Psoas muscle (tissue), 8 donors: ENCODE results near the gene ARHGAP15. TPM values are rescaled to one million over a fixed set of nuclear protein-coding genes. Genes with fewer than 3 reads are reported as not detected.

Experiments used
- ATAC-seq, 4 donors: fragments of 200-7000 bp; cut with Tn5 transposase; one replicate each; pipeline ENCODE4 v1.9.1; 2020; ENCODE audit warnings: moderate library complexity in 3 of 4, mild to moderate bottlenecking in 2 of 4
- DNase-seq, 2 donors: peaks; one replicate each; pipeline ENCODE4 v3.0.0-alpha.2; 2020
- H3K27ac ChIP-seq: fragments of 200-600 bp; one replicate; pipeline ENCODE4 v1.8.0; 2022
- H3K27me3 ChIP-seq, 3 donors: fragments of 200-600 bp in 1 of 3; one replicate each; pipeline versions ENCODE4 v1.6.1 to v1.8.0; 2013 to 2022; ENCODE audit warnings: low read length in 2 of 3, mild to moderate bottlenecking in 2 of 3, moderate library complexity in 1 of 3; ENCODE audit not compliant: insufficient read depth in 3 of 3
- H3K36me3 ChIP-seq, 2 donors: fragments of 200-600 bp in 1 of 2; one replicate each; pipeline versions ENCODE4 v1.6.1 to v1.8.0; 2013 to 2022; ENCODE audit warnings: low read depth in 1 of 2, mild to moderate bottlenecking in 1 of 2, moderate library complexity in 1 of 2; ENCODE audit not compliant: insufficient read depth in 1 of 2
- H3K4me1 ChIP-seq: fragments of 200-600 bp; one replicate; pipeline ENCODE4 v1.8.0; 2022
- H3K4me3 ChIP-seq: fragments of 200-600 bp; one replicate; pipeline ENCODE4 v1.8.0; 2022; ENCODE audit warnings: mild to moderate bottlenecking
- H3K9me3 ChIP-seq: fragments of 200-600 bp; one replicate; pipeline ENCODE4 v1.8.0; 2022
- CTCF ChIP-seq: fragments of 200-600 bp; IDR thresholded peaks from one replicate; pipeline ENCODE4 v1.8.0; 2022; ENCODE audit warnings: antibody characterized with exemption
- WGBS, 3 donors: extraction: QIAGEN DNeasy Blood & Tissue Kit; methylation state at CpG; one replicate each; pipeline versions ENCODE4 v1.1.6 to v1.1.7; 2013; 5-methylcytosine and 5-hydroxymethylcytosine counted together
- intact Hi-C, 2 donors: fragments of 100-400 bp; cut with DNase I; formaldehyde crosslinking; loops; one replicate each; pipeline versions ENCODE4 v1.11.0 to v1.14.2; 2022
- polyA plus RNA-seq, 3 donors: library from polyadenylated mRNA; stranded (reverse); fragments of 200-250 nt; gene quantifications; one replicate each; pipeline ENCODE4 v1.2.3, GENCODE V29; 2013
- total RNA-seq, 4 donors: library from RNA; stranded (reverse); fragmentation: NEBNext Ultra II Directional in 2 of 4; extraction: Animal tissue kit (Norgen Biotek cat#: 25700) in 2 of 4; gene quantifications; one replicate each; pipeline versions ENCODE4 v1.2.1 to v1.2.4, GENCODE V29; 2021 to 2023
- donor health status: healthy with polysubstance abuse.
- donor health status: DM: no; HTN: no; CAD: no; lungs with moderate emphysema.
- donor health status: Bipolar disorder and iron deficiency.
- donor health status: healthy.
- donor health status: DM: yes; HTN: yes; CAD: no.
- donor health status: DM: no; HTN: no; CAD: no.
- donor health status: DM: no; HTN: no; CAD: no.
- donor health status: DM: yes; HTN: yes; CAD: no.

ARHGAP15 gene
- total and polyA plus RNA-seq, 7 donors, result 0.49 to 3.1 (median 0.95) TPM

- ATAC-seq (no peak), DNase-seq (no peak)
- Histone ChIP-seq H3K36me3 (no peaks in the 10 kb centered on the region), H3K4me1 (no peaks in the 10 kb centered on the region), H3K27me3 (no peaks in the 10 kb centered on the region), H3K27ac (no peak overlapping the region), H3K4me3 (no peak overlapping the region), H3K9me3 (no peaks in the 10 kb centered on the region)
- 25 to 46% (median 34%) methylated on average over 3 of the region's 3 CpGs for WGBS, 3 donors
- TF ChIP-seq CTCF, result no peak
- intact Hi-C loops, result no loop called here
Measured at GRCh38 chr2:143489145-143489544, 359.9 kb downstream of the ARHGAP15 start.

- no peak for TF ChIP-seq CTCF
- WGBS, 3 donors, result 43 to 65% (median 58%) methylated on average over 2 of the region's 2 CpGs
- DNase-seq (no peak), ATAC-seq (no peak)
- intact Hi-C loops, result no loop called here
- no peak overlapping the region for H3K4me3 ChIP-seq
- no peaks in the 10 kb centered on the region for H3K9me3 ChIP-seq
- H3K4me1 ChIP-seq, result no peaks in the 10 kb centered on the region
- H3K27me3 ChIP-seq, result no peaks in the 10 kb centered on the region
- no peak overlapping the region for H3K27ac ChIP-seq
- no peaks in the 10 kb centered on the region for H3K36me3 ChIP-seq
Measured at GRCh38 chr2:143491131-143491530, 361.9 kb downstream of the ARHGAP15 start.

- intact Hi-C loops, result no loop called here
- no peak overlapping the region for H3K27ac ChIP-seq
- H3K27me3 ChIP-seq, result no peaks in the 10 kb centered on the region
- no peaks in the 10 kb centered on the region for H3K9me3 ChIP-seq
- H3K36me3 ChIP-seq, result no peaks in the 10 kb centered on the region
- no peak overlapping the region for H3K4me3 ChIP-seq
- WGBS, 3 donors, result 96 to 98% (median 97%) methylated on average over 1 of the region's 1 CpG
- DNase-seq (no peak), ATAC-seq (no peak)
- H3K4me1 ChIP-seq, result no peaks in the 10 kb centered on the region
- TF ChIP-seq CTCF, result no peak
Measured at GRCh38 chr2:143493339-143493738, 364.1 kb downstream of the ARHGAP15 start.

- 76 to 81% (median 80%) methylated on average over 1 of the region's 1 CpG for WGBS, 3 donors
- Histone ChIP-seq H3K27me3 (no peaks in the 10 kb centered on the region), H3K27ac (no peak overlapping the region), H3K9me3 (no peaks in the 10 kb centered on the region), H3K4me3 (no peak overlapping the region), H3K4me1 (no peaks in the 10 kb centered on the region), H3K36me3 (no peaks in the 10 kb centered on the region)
- intact Hi-C loops, result no loop called here
- DNase-seq, result no peak
- TF ChIP-seq CTCF, result no peak
- ATAC-seq, result no peak
Measured at GRCh38 chr2:143497726-143498125, 368.5 kb downstream of the ARHGAP15 start.

GRCh38 chr2:143498496-143498895 is 369.3 kb downstream of the ARHGAP15 start:
- no peaks in the 10 kb centered on the region for H3K9me3 ChIP-seq
- no peaks in the 10 kb centered on the region for H3K27me3 ChIP-seq
- H3K27ac ChIP-seq, result no peak overlapping the region
- 65 to 82% (median 71%) methylated on average over 1 of the region's 1 CpG for WGBS, 3 donors
- TF ChIP-seq CTCF, result no peak
- intact Hi-C loops, result no loop called here
- ATAC-seq (no peak), DNase-seq (no peak)
- no peaks in the 10 kb centered on the region for H3K36me3 ChIP-seq
- H3K4me1 ChIP-seq, result no peaks in the 10 kb centered on the region
- H3K4me3 ChIP-seq, result no peak overlapping the region
